Measurements from ENCODE around the gene CEMIP. TPM values are rescaled to one million over a fixed set of nuclear protein-coding genes. Genes with fewer than 3 reads are reported as not detected.

The CEMIP gene
- total and polyA plus RNA-seq, 2 of the 13 experiments (the other 11 are each of a cell fraction or from before 2014, with no cell fraction given), result 4.3 to 28.5 TPM

DNA sequence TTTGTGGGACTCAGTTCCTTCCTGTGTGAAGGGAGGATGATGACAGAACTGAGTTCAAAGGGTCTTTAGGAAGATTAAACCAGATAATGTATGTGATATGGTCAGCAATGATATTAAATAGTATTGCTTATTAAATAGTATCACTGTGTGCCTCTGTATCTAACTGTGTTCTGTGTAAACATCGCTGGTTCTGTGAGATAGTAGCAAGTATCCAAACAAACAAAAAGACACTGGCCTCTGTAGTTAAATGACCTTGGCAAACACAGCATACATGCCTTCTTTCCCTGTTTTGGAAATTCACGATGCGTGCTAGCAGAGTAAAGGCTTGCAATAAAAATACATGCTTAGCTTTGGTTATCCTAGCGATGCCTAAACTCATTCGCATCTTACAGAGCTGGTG lies 134.4 kb downstream of the CEMIP start (continued):
- TF ChIP-seq, protein P1, sequence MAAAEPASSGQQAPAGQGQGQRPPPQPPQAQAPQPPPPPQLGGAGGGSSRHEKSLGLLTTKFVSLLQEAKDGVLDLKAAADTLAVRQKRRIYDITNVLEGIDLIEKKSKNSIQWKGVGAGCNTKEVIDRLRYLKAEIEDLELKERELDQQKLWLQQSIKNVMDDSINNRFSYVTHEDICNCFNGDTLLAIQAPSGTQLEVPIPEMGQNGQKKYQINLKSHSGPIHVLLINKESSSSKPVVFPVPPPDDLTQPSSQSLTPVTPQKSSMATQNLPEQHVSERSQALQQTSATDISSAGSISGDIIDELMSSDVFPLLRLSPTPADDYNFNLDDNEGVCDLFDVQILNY (CRISPR knock-in tag; conservative IDR thresholded peaks at IDR 0.05), result no peak
- TF ChIP-seq, protein P2, sequence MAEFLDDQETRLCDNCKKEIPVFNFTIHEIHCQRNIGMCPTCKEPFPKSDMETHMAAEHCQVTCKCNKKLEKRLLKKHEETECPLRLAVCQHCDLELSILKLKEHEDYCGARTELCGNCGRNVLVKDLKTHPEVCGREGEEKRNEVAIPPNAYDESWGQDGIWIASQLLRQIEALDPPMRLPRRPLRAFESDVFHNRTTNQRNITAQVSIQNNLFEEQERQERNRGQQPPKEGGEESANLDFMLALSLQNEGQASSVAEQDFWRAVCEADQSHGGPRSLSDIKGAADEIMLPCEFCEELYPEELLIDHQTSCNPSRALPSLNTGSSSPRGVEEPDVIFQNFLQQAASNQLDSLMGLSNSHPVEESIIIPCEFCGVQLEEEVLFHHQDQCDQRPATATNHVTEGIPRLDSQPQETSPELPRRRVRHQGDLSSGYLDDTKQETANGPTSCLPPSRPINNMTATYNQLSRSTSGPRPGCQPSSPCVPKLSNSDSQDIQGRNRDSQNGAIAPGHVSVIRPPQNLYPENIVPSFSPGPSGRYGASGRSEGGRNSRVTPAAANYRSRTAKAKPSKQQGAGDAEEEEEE (CRISPR knock-in tag; IDR thresholded peaks at IDR 0.05; ENCODE audit: borderline replicate concordance), result no peak
- TF ChIP-seq KDM1A (CRISPR knock-in tag; IDR thresholded peaks at IDR 0.05) (no peak), BCL6 (CRISPR knock-in tag; IDR thresholded peaks at IDR 0.05) (peak; percentile 8; the same call in 1 of the 2 replicates), GABPB1 (CRISPR knock-in tag; IDR thresholded peaks at IDR 0.05) (no peak), HINFP (CRISPR knock-in tag; IDR thresholded peaks at IDR 0.05; ENCODE audit: low read depth) (no peak), FOXA3 (CRISPR knock-in tag; IDR thresholded peaks at IDR 0.05) (peak; percentile 70), EEA1 (CRISPR knock-in tag; IDR thresholded peaks at IDR 0.05; ENCODE audit: borderline replicate concordance) (no peak), ZNF75D (CRISPR knock-in tag; IDR thresholded peaks at IDR 0.05; ENCODE audit: borderline replicate concordance) (no peak), ZFP41 (CRISPR knock-in tag; IDR thresholded peaks at IDR 0.05; ENCODE audit: borderline replicate concordance) (no peak), ZNF616 (CRISPR knock-in tag; IDR thresholded peaks at IDR 0.05; ENCODE audit: low read depth) (no peak), FOXP4 (CRISPR knock-in tag; IDR thresholded peaks at IDR 0.05) (peak; percentile 64), ELF3 (CRISPR knock-in tag; IDR thresholded peaks at IDR 0.05) (0 out of 2 replicates have a peak, but pooled peaks have one; percentile 17), SRSF9 (IDR thresholded peaks at IDR 0.05; ENCODE audit: borderline replicate concordance, insufficient read depth, low read depth, low read length, poor library complexity, severe bottlenecking) (no peak), ZNF614 (CRISPR knock-in tag; IDR thresholded peaks at IDR 0.05; ENCODE audit: borderline replicate concordance) (no peak), NR2F6 (IDR thresholded peaks at IDR 0.05) (no peak), NR2F6 (CRISPR knock-in tag; IDR thresholded peaks at IDR 0.05) (0 out of 2 replicates have a peak, but pooled peaks have one; percentile 26)
- TF ChIP-seq, protein P3, sequence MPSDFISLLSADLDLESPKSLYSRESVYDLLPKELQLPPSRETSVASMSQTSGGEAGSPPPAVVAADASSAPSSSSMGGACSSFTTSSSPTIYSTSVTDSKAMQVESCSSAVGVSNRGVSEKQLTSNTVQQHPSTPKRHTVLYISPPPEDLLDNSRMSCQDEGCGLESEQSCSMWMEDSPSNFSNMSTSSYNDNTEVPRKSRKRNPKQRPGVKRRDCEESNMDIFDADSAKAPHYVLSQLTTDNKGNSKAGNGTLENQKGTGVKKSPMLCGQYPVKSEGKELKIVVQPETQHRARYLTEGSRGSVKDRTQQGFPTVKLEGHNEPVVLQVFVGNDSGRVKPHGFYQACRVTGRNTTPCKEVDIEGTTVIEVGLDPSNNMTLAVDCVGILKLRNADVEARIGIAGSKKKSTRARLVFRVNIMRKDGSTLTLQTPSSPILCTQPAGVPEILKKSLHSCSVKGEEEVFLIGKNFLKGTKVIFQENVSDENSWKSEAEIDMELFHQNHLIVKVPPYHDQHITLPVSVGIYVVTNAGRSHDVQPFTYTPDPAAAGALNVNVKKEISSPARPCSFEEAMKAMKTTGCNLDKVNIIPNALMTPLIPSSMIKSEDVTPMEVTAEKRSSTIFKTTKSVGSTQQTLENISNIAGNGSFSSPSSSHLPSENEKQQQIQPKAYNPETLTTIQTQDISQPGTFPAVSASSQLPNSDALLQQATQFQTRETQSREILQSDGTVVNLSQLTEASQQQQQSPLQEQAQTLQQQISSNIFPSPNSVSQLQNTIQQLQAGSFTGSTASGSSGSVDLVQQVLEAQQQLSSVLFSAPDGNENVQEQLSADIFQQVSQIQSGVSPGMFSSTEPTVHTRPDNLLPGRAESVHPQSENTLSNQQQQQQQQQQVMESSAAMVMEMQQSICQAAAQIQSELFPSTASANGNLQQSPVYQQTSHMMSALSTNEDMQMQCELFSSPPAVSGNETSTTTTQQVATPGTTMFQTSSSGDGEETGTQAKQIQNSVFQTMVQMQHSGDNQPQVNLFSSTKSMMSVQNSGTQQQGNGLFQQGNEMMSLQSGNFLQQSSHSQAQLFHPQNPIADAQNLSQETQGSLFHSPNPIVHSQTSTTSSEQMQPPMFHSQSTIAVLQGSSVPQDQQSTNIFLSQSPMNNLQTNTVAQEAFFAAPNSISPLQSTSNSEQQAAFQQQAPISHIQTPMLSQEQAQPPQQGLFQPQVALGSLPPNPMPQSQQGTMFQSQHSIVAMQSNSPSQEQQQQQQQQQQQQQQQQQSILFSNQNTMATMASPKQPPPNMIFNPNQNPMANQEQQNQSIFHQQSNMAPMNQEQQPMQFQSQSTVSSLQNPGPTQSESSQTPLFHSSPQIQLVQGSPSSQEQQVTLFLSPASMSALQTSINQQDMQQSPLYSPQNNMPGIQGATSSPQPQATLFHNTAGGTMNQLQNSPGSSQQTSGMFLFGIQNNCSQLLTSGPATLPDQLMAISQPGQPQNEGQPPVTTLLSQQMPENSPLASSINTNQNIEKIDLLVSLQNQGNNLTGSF (CRISPR knock-in tag; IDR thresholded peaks at IDR 0.05), result no peak
